Osteoblast (primary cell): Measurements from ENCODE around the gene ABTB1. TPM values are rescaled to one million over a fixed set of nuclear protein-coding genes. Genes with fewer than 3 reads are reported as not detected.

Experiments
- DNase-seq: peaks from one replicate; pipeline ENCODE4 v3.0.0; 2011; ENCODE audit warnings: low spot score, mixed read lengths; ENCODE audit not compliant: insufficient read length; ENCODE audit errors: missing footprints
- H2AFZ ChIP-seq: 2 replicates; pipeline ENCODE4 v1.6.0; 2011; ENCODE audit warnings: mild to moderate bottlenecking, low read length
- H3K27ac ChIP-seq: 2 replicates; pipeline ENCODE4 v1.5.1; 2011; ENCODE audit warnings: mild to moderate bottlenecking, low read depth, low read length, moderate library complexity
- H3K27me3 ChIP-seq: 2 replicates; pipeline ENCODE4 v1.6.0; 2012; ENCODE audit warnings: mild to moderate bottlenecking, control low read depth, inconsistent platforms, low read length, moderate library complexity; ENCODE audit not compliant: insufficient read depth
- H3K36me3 ChIP-seq: 2 replicates; pipeline ENCODE4 v1.5.1; 2011; ENCODE audit warnings: mild to moderate bottlenecking, low read length, control low read depth, moderate library complexity; ENCODE audit not compliant: insufficient read depth
- H3K4me1 ChIP-seq: 2 replicates; pipeline ENCODE4 v1.5.1; 2011; ENCODE audit warnings: mild to moderate bottlenecking, low read length, control low read depth, moderate library complexity; ENCODE audit not compliant: insufficient read depth
- H3K4me2 ChIP-seq: 2 replicates; pipeline ENCODE4 v1.6.0; 2011; ENCODE audit warnings: mild to moderate bottlenecking, low read length; ENCODE audit not compliant: insufficient read depth
- H3K4me3 ChIP-seq: fragments of 200-600 bp; sonication (generic); 3 replicates; pipeline ENCODE4 v1.5.1; 2012; ENCODE audit warnings: mild to moderate bottlenecking, low read length, inconsistent platforms; ENCODE audit not compliant: insufficient read depth
- H3K79me2 ChIP-seq: 2 replicates; pipeline ENCODE4 v1.6.0; 2012; ENCODE audit warnings: mild to moderate bottlenecking, low read length, control low read depth, inconsistent platforms; ENCODE audit not compliant: insufficient read depth
- H3K9me3 ChIP-seq: 2 replicates; pipeline ENCODE4 v1.5.1; 2011; ENCODE audit warnings: low read depth, low read length, control low read depth
- H4K20me1 ChIP-seq: 2 replicates; pipeline ENCODE4 v1.6.0; 2012; ENCODE audit warnings: mild to moderate bottlenecking, low read length, control low read depth; ENCODE audit not compliant: insufficient read depth
- CTCF ChIP-seq: IDR thresholded peaks from 2 replicates; pipeline ENCODE4 v1.5.1; 2011; ENCODE audit warnings: mild to moderate bottlenecking, low read depth, low read length, moderate library complexity; ENCODE audit errors: extremely low read depth
- total RNA-seq: library from RNA; depleted of rRNA; stranded (reverse); fragments of >200 nt; gene quantifications from 2 replicates; pipeline ENCODE4 v1.2.3, GENCODE V29; 2012

Gene ABTB1
- total RNA-seq, 1 donor: 17.7 TPM

DNA sequence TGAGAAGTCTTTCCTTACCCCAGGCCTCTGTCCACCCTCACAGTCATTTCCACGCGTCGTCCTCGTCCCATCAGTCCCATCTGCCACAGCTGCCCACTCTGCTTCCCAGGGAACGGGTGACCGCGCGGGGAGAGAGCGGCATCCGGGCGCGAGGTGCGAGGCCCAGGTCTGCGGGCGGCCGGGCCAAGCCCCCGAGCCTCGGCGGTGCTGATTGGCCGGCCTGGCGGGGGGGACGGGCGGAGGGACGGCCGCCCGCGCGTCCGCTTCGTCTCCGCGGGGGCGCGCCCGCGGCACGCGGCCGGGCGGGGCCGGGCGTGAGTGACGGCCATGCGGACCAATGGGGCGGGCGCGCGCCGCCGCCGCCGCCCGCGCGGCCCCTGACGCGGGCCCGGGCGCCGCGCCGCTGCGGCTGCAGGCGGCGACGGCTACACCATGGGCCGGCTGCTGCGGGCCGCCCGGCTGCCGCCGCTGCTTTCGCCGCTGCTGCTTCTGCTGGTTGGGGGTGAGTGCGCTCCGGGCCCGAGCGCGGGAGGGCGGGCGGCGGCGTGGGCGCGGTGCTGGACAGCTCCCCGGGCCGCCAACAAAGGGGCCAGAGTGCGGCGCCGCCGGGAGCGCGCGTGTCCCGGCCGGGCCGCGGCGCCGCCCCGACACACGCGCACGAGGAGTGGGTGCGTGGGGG lies 43.8 kb upstream of the ABTB1 start, which contains the start of gene PODXL2:
TSS of gene PODXL2 (plus strand) at position 398 of the 679 bp plus-strand sequence. CDS start at position 433, 35 bp downstream.
- H4K20me1 ChIP-seq: no peaks in the 10 kb centered on the region
- no peaks in the 10 kb centered on the region for H3K36me3 ChIP-seq
- H3K4me1 ChIP-seq: peaks cover 2% of the 10 kb centered on the region
- DNase-seq: peak; percentile 97
- H2AFZ ChIP-seq: peak within 1 kb of the TSS; percentile 22
- peaks cover 64% of the 10 kb centered on the region for H3K27me3 ChIP-seq
- no peak for TF ChIP-seq CTCF
- no peak within 1 kb of the TSS for H3K27ac ChIP-seq
- no peaks in the 10 kb centered on the region for H3K79me2 ChIP-seq
- H3K4me3 ChIP-seq: peak within 1 kb of the TSS; percentile 61
- H3K4me2 ChIP-seq: peak within 1 kb of the TSS; percentile 72
- H3K9me3 ChIP-seq: no peaks in the 10 kb centered on the region

DNA sequence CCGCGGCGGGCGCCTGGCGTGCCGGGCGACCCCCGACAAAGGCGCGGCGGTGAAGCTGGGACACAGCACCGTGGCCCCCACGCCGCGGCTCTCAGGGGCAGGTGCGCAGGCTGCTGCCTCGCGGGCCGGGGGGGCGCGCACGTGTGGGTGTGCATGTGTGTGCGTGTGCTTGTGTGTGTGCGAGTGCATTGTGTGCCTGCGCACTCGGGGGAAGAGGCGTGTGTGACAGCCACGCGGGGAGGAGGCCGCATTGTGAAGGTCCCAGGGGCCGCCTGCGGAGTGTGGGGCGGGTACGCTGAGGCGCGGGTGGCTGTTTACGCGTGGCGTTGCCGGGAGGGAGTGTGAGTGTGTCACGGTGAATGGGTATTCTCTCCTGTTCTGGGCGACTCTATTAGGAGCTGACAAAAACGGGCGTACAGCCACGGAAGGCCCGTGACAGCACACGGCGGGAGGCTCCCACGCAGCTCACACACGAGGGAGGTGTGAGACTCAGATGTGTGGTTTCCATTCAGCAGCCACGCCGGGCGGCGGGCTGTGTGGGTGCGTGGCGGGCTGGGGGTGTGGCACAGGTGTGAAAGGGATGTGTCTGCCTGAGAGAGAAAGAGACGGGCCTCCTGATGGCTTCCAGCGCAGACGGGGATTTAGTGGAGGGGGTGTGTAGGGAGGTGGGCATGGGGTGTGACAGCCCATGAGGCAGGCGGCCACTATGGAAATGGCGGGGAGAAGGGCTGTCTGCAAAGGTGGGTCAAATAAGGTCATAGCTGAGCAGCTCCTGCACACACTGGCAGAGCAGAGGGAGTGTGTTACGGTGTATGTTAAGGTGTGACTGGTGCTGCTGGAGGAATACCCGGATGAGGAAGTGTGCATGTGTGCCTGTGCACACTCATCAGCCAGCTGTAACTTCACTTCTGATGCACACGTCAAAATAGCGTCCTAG lies 43.0 kb upstream of the ABTB1 start:
- Histone ChIP-seq H3K4me1 (peaks cover 2% of the 10 kb centered on the region), H3K36me3 (no peaks in the 10 kb centered on the region), H3K27me3 (peaks cover 64% of the 10 kb centered on the region), H3K9me3 (no peaks in the 10 kb centered on the region), H4K20me1 (no peaks in the 10 kb centered on the region), H3K79me2 (no peaks in the 10 kb centered on the region), H3K4me2 (peak overlapping the region; percentile 72), H3K4me3 (peak overlapping the region; percentile 61), H2AFZ (peak overlapping the region; percentile 22), H3K27ac (no peak overlapping the region)
- peak; percentile 11 for DNase-seq
- no peak for TF ChIP-seq CTCF

- H3K36me3 ChIP-seq: no peaks in the 10 kb centered on the region
- TF ChIP-seq CTCF: no peak
- peaks cover 74% of the 10 kb centered on the region for H3K27me3 ChIP-seq
- no peak overlapping the region for H3K4me3 ChIP-seq
- H3K4me2 ChIP-seq: no peak overlapping the region
- H3K9me3 ChIP-seq: no peaks in the 10 kb centered on the region
- DNase-seq: peak; percentile 55
- no peak overlapping the region for H2AFZ ChIP-seq
- peaks cover 2% of the 10 kb centered on the region for H3K4me1 ChIP-seq
- no peak overlapping the region for H3K27ac ChIP-seq
- H3K79me2 ChIP-seq: no peaks in the 10 kb centered on the region
- H4K20me1 ChIP-seq: no peaks in the 10 kb centered on the region
Observed at GRCh38 chr3:127630811-127631714, 41.7 kb upstream of the ABTB1 start.
